Activated gamma-delta T cell treated with Interleukin-2 at 50 U/mL for 16 hours (primary cell): ENCODE data around the gene MPV17.
"Not testable (repeated sequence)": the region's sequence is repeated elsewhere in the genome, so short reads cannot be mapped to it uniquely, and the experiment has no call there.

Source experiments
- DNase-seq: peaks from one replicate; pipeline ENCODE4 v3.0.0-alpha.2; 2020

Gene MPV17

GRCh38 chr2:27322766-27323595 is at the start of gene MPV17:
MPV17 (minus strand) TSS chr2:27323097; CDS start chr2:27322517, 580 bp downstream.
- peak; percentile 85 for DNase-seq

GRCh38 chr2:27370816-27371620 is 48.1 kb upstream of the MPV17 start:
- DNase-seq, result no peak

GRCh38 chr2:27370026-27370815 is 47.3 kb upstream of the MPV17 start, which contains the start of the genes EIF2B4 and SNX17:
EIF2B4 (minus strand) TSS chr2:27370338; CDS start chr2:27370314, 24 bp downstream.
SNX17 (plus strand) TSS chr2:27370616; CDS start chr2:27370744, 128 bp downstream.
- DNase-seq, result peak; percentile 99

GRCh38 chr2:27369471-27370025 is 46.7 kb upstream of the MPV17 start:
- no peak for DNase-seq

- no peak for DNase-seq
Observed at GRCh38 chr2:27363933-27364332, 41.0 kb upstream of the MPV17 start.

- DNase-seq, result no peak
Observed at GRCh38 chr2:27362678-27363420, 40.0 kb upstream of the MPV17 start.

GRCh38 chr2:27356382-27357181 is 33.7 kb upstream of the MPV17 start, which contains the start of gene GTF3C2:
GTF3C2 (minus strand) TSS chr2:27356764; CDS start chr2:27343554, 13,210 bp downstream.
- DNase-seq, result peak; percentile 90

GRCh38 chr2:27356056-27356381 is 33.1 kb upstream of the MPV17 start:
- no peak for DNase-seq

- DNase-seq, result no peak
Observed at GRCh38 chr2:27354597-27354927, 31.7 kb upstream of the MPV17 start.

- DNase-seq, result no peak
Observed at GRCh38 chr2:27353762-27354596, 31.1 kb upstream of the MPV17 start.

GRCh38 chr2:27353386-27353761 is 30.5 kb upstream of the MPV17 start:
- not testable (repeated sequence) for DNase-seq

- no peak for DNase-seq
Observed at GRCh38 chr2:27351802-27352598, 29.1 kb upstream of the MPV17 start.

GRCh38 chr2:27350106-27350693 is 27.3 kb upstream of the MPV17 start:
- DNase-seq, result no peak

GRCh38 chr2:27347641-27348040 is 24.7 kb upstream of the MPV17 start:
- DNase-seq, result no peak

GRCh38 chr2:27336173-27336572 is 13.3 kb upstream of the MPV17 start:
- DNase-seq, result no peak

GRCh38 chr2:27335311-27335710 is 12.4 kb upstream of the MPV17 start:
- no peak for DNase-seq

- DNase-seq, result no peak
Observed at GRCh38 chr2:27324720-27325119, 1.8 kb upstream of the MPV17 start.

GRCh38 chr2:27323596-27324285 is 844 bp upstream of the MPV17 start:
- no peak for DNase-seq
